ENCODE measurements around the gene ATP6AP1.

ATP6AP1 gene

DNA sequence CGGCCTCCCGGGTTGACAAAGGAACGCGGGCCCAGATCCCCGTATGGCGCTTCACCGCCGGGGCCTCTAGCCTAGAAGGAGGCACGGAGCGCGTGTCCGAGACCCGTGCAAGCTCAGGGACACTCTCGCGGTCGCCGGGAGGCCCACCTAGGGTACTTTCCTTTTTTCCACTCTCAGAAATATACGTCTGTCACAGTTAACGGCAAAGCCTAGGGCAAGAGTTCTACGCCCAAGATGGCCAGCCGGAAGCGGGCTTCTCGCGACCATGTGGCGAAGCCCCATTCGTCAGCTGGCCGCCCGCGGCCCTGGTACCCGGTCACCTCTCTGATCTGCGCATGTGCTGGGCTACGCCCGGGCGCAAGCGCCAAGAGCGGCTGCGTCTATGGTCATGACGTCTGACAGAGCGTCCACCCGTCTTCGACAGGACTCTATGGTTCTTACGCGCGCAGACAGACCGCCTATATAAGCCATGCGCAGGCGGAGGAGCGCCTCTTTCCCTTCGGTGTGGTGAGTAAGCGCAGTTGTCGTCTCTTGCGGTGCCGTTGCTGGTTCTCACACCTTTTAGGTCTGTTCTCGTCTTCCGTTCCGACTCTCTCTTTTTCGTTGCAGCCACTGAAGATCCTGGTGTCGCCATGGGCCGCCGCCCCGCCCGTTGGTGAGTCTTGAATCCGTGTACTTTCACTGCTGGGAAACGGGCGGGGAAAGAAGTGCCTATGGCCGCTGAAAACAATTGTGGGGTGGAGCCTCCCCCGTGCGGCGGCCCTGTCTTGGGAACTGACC is 30.4 kb upstream of the ATP6AP1 start, which contains the start of gene RPL10 (continued):
- TF ChIP-seq ZNF488 (tag by site-specific recombination; IDR thresholded peaks at IDR 0.05), result no peak
- TF ChIP-seq ZNF610 (tag by site-specific recombination; IDR thresholded peaks at IDR 0.05; ENCODE audit: borderline replicate concordance), result peak; percentile 65; the same call in 1 of the 2 replicates
- peak; percentile 85 for TF ChIP-seq KLF16 (tag by site-specific recombination; IDR thresholded peaks at IDR 0.05)
- peak; percentile 12; the same call in 1 of the 2 replicates for TF ChIP-seq ZEB2 (tag by site-specific recombination; IDR thresholded peaks at IDR 0.05)
- 0 out of 2 replicates have a peak, but pooled peaks have one; percentile 11 for TF ChIP-seq ZNF843 (tag by site-specific recombination; IDR thresholded peaks at IDR 0.05)
- TF ChIP-seq, protein P1, sequence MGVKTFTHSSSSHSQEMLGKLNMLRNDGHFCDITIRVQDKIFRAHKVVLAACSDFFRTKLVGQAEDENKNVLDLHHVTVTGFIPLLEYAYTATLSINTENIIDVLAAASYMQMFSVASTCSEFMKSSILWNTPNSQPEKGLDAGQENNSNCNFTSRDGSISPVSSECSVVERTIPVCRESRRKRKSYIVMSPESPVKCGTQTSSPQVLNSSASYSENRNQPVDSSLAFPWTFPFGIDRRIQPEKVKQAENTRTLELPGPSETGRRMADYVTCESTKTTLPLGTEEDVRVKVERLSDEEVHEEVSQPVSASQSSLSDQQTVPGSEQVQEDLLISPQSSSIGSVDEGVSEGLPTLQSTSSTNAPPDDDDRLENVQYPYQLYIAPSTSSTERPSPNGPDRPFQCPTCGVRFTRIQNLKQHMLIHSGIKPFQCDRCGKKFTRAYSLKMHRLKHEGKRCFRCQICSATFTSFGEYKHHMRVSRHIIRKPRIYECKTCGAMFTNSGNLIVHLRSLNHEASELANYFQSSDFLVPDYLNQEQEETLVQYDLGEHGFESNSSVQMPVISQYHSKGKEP (tag by site-specific recombination; IDR thresholded peaks at IDR 0.05), result no peak
- no peak for TF ChIP-seq ZNF23 (tag by site-specific recombination; IDR thresholded peaks at IDR 0.05; ENCODE audit: borderline replicate concordance)
- no peak for TF ChIP-seq ZNF132 (tag by site-specific recombination; IDR thresholded peaks at IDR 0.05; ENCODE audit: borderline replicate concordance)
- no peak for TF ChIP-seq ZNF239 (tag by site-specific recombination; IDR thresholded peaks at IDR 0.05)
- peak; percentile 85 for TF ChIP-seq ELK4 (IDR thresholded peaks at IDR 0.05; ENCODE audit: borderline replicate concordance, low read depth, low read length)
- TF ChIP-seq ZNF10 (tag by site-specific recombination; IDR thresholded peaks at IDR 0.05), result peak; percentile 5; the same call in 1 of the 2 replicates
- no peak for TF ChIP-seq ZNF211 (tag by site-specific recombination; IDR thresholded peaks at IDR 0.05; ENCODE audit: low read depth)
- peak; percentile 67; the same call in 1 of the 2 replicates for TF ChIP-seq GFI1B (tag by site-specific recombination; IDR thresholded peaks at IDR 0.05)
- no peak for TF ChIP-seq ZNF19 (tag by site-specific recombination; IDR thresholded peaks at IDR 0.05; ENCODE audit: low read depth)
- TF ChIP-seq ZNF302 (tag by site-specific recombination; IDR thresholded peaks at IDR 0.05; ENCODE audit: low read depth), result no peak
- TF ChIP-seq ZNF266 (tag by site-specific recombination; IDR thresholded peaks at IDR 0.05; ENCODE audit: low read depth), result no peak
- no peak for TF ChIP-seq SALL2 (tag by site-specific recombination; IDR thresholded peaks at IDR 0.05; ENCODE audit: borderline replicate concordance)
- no peak for TF ChIP-seq MZF1 (tag by site-specific recombination; IDR thresholded peaks at IDR 0.05; ENCODE audit: borderline replicate concordance)
- TF ChIP-seq ZNF521 (tag by site-specific recombination; IDR thresholded peaks at IDR 0.05), result no peak
- no peak; the same call in 1 of the 2 replicates for TF ChIP-seq YY2 (tag by site-specific recombination; IDR thresholded peaks at IDR 0.05)
- TF ChIP-seq ZNF175 (tag by site-specific recombination; IDR thresholded peaks at IDR 0.05), result no peak
- no peak for TF ChIP-seq RBAK (tag by site-specific recombination; IDR thresholded peaks at IDR 0.05)
- TF ChIP-seq GLIS1 (tag by site-specific recombination; IDR thresholded peaks at IDR 0.05), result no peak
- TF ChIP-seq ZNF792 (tag by site-specific recombination; IDR thresholded peaks at IDR 0.05), result no peak
- TF ChIP-seq ZNF830 (tag by site-specific recombination; IDR thresholded peaks at IDR 0.05; ENCODE audit: low read depth), result no peak
- no peak for TF ChIP-seq ZNF138 (tag by site-specific recombination; IDR thresholded peaks at IDR 0.05; ENCODE audit: borderline replicate concordance)
- peak; percentile 47 for TF ChIP-seq KLF8 (tag by site-specific recombination; IDR thresholded peaks at IDR 0.05)
- TF ChIP-seq ZNF16 (tag by site-specific recombination; IDR thresholded peaks at IDR 0.05; ENCODE audit: low read depth), result no peak
- no peak for TF ChIP-seq ZNF473 (tag by site-specific recombination; IDR thresholded peaks at IDR 0.05)
- no peak for TF ChIP-seq ZNF549 (tag by site-specific recombination; IDR thresholded peaks at IDR 0.05)
- no peak for TF ChIP-seq PRDM6 (tag by site-specific recombination; IDR thresholded peaks at IDR 0.05)
- TF ChIP-seq ZNF335 (tag by site-specific recombination; conservative IDR thresholded peaks at IDR 0.05), result peak; percentile 84
- no peak for TF ChIP-seq ZNF174 (tag by site-specific recombination; IDR thresholded peaks at IDR 0.05)
- TF ChIP-seq, protein P2, sequence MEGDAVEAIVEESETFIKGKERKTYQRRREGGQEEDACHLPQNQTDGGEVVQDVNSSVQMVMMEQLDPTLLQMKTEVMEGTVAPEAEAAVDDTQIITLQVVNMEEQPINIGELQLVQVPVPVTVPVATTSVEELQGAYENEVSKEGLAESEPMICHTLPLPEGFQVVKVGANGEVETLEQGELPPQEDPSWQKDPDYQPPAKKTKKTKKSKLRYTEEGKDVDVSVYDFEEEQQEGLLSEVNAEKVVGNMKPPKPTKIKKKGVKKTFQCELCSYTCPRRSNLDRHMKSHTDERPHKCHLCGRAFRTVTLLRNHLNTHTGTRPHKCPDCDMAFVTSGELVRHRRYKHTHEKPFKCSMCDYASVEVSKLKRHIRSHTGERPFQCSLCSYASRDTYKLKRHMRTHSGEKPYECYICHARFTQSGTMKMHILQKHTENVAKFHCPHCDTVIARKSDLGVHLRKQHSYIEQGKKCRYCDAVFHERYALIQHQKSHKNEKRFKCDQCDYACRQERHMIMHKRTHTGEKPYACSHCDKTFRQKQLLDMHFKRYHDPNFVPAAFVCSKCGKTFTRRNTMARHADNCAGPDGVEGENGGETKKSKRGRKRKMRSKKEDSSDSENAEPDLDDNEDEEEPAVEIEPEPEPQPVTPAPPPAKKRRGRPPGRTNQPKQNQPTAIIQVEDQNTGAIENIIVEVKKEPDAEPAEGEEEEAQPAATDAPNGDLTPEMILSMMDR (tag by site-specific recombination; IDR thresholded peaks at IDR 0.05), result no peak
- TF ChIP-seq ZNF791 (tag by site-specific recombination; IDR thresholded peaks at IDR 0.05), result no peak
